ENCODE data around the gene UBE2G2.

DNA sequence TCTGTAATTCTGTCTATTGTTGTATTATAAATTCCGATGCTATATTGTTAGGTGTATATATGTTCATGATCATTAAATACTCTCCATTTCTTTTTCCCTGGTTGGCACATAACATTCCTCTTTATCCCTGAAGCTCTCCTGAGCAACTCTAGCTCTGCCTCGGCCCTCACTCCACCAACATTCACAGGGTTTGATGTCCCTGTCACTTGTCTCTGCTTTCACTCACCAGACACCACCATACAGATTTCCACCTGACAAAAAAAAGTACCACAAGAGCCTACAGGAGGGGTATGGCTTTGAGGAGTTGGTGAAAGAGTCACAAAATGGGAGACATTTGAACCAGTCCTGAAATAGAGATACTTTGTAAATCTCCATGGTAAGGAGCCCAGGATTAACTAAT is 81.5 kb downstream of the UBE2G2 start:
- TF ChIP-seq, protein P1, sequence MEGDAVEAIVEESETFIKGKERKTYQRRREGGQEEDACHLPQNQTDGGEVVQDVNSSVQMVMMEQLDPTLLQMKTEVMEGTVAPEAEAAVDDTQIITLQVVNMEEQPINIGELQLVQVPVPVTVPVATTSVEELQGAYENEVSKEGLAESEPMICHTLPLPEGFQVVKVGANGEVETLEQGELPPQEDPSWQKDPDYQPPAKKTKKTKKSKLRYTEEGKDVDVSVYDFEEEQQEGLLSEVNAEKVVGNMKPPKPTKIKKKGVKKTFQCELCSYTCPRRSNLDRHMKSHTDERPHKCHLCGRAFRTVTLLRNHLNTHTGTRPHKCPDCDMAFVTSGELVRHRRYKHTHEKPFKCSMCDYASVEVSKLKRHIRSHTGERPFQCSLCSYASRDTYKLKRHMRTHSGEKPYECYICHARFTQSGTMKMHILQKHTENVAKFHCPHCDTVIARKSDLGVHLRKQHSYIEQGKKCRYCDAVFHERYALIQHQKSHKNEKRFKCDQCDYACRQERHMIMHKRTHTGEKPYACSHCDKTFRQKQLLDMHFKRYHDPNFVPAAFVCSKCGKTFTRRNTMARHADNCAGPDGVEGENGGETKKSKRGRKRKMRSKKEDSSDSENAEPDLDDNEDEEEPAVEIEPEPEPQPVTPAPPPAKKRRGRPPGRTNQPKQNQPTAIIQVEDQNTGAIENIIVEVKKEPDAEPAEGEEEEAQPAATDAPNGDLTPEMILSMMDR (IDR thresholded peaks at IDR 0.05), result no peak
- no peak for TF ChIP-seq POLR2AphosphoS5 (IDR thresholded peaks at IDR 0.05)

Data from stomach (tissue), 4 donors.